ENCODE results near the gene MST1R.
"Not testable (repeated sequence)": the region's sequence is repeated elsewhere in the genome, so short reads cannot be mapped to it uniquely, and the experiment has no call there.

The MST1R gene

DNA sequence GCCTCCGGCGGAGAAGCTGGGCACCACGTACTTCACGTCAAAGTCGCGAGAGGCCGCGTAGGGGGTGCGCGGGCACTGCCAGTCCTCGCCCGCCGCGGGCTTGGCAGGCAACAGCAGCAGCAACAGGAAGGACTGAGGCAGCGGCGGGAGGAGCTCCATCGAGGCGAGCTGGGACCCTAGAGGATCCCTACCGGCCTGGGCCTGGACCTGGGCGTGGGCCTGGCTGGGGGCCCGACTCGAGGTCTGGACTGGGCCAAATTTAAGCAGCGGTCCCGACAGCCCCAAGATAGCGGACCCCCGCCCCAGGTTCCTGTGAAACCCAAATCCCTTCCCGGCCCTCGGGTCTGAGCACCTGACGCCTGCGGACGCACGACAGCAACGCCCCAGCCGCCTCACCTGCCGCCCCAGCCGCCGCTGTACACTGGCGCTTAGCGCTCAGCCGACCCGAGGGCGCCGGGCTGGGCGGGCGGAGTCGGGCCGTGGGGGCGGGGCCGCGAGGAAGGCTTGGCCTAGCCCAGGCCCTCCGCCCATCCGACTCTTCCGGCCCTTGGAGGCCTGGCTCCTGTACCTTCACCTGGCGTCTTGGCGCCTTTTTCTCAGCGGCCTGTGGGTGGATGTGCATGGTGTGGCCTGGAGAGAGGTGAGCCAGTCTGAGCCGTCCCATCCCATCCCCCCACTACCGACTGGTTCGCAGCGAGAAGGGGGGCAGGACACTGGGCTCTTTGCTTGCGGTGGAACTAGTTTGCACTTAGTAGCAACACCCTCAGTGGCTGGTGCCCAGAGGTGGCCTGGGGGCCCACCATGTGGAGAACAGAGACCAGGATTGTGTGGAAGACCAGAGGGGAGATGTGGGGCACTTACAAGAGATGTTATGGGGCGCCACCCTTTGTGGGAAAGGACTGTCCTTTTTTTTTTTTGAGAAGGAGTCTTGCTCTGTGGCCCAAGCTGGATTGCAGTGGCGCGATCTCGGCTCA, at the start of gene MST1R:
Gene MST1R, minus strand, starts transcription at position 423 of the 974 bp plus-strand sequence. Its CDS starts 264 bp downstream, at position 159.
- DNase-seq (ENCODE audit: low read depth), result peak; percentile 88

DNA sequence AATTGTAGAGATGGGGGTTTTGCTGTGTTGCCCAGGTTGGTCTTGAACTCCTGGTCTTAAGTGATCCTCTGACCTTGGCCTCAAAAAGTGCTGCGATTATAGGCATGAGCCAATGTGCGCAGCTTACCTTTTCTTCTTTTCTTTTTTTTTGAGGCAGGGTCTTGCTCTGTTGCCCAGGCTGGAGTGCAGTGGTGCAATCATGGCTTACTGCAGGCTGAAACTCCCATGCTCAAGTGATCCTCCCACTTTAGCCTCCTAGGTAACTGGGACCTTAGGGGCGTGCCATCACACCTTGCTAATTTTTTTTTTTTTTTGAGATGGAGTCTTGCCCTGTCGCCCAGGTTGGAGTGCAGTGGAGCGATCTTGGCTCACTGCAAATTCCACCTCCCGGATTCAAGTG, 49.3 kb upstream of the MST1R start:
- no peak for DNase-seq (ENCODE audit: low read depth)

DNA sequence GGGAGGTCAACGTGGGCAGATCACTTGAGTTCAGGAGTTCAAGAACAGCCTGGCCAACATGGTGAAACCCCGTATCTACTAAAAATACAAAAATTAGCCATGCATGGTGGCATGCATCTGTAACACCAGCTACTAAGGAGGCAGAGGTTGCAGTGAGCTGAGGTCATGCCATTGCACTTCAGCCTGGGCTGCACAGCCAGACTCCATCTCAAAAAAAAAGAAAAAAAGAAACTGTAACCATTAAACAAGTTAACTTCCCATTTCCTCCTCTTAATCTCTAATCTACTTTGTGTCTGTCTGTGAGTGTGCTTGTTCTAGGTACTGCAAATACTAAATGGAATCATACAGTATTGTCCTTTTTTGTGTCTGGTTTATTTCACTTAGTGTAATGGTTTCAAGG, 39.0 kb upstream of the MST1R start:
- DNase-seq (ENCODE audit: low read depth), result no peak

DNA sequence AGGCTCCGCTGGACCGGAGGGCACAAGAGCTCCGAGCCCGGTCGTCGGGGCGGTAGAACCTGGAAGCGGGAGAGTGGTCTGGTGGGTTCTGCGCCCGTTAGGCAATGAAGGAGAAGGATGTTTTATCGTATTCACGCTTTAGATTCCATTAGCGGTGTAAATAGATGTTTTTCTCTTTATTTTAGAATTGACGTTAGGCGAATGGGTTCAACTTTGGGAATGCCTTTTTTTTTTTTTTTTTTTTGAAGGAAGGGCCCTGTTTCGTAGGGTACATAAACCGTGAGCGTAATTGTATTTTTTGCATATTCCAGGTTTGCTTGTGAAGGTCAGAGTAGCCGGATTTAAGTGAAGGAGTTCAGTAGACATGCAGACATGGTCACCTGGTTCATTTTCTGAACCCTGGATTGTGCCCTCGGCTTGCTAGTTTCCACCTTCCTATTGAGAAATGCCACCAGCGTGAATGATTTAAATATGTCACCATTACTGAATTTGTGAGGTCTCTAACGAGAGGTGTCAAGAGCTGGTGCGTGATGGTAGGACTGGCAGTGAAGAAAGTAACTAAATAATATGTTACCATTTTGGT, 37.1 kb upstream of the MST1R start:
- DNase-seq (ENCODE audit: low read depth), result no peak

- DNase-seq (ENCODE audit: low read depth), result peak; percentile 94
These were observed 36.4 kb upstream of the MST1R start, which contains the start of gene RBM6 for GRCh38 chr3:49939858-49940666. Gene RBM6 (plus strand): TSS chr3:49940150. CDS start chr3:49962642, 22,492 bp downstream.

- no peak for DNase-seq (ENCODE audit: low read depth)
These were observed 33.4 kb upstream of the MST1R start for GRCh38 chr3:49937090-49937489.

GRCh38 chr3:49932281-49932680, 28.6 kb upstream of the MST1R start:
- DNase-seq (ENCODE audit: low read depth), result not testable (repeated sequence)

GRCh38 chr3:49930922-49931321, 27.2 kb upstream of the MST1R start:
- DNase-seq (ENCODE audit: low read depth), result no peak

- no peak for DNase-seq (ENCODE audit: low read depth)
These were observed 26.6 kb upstream of the MST1R start for GRCh38 chr3:49930168-49930690.

DNA sequence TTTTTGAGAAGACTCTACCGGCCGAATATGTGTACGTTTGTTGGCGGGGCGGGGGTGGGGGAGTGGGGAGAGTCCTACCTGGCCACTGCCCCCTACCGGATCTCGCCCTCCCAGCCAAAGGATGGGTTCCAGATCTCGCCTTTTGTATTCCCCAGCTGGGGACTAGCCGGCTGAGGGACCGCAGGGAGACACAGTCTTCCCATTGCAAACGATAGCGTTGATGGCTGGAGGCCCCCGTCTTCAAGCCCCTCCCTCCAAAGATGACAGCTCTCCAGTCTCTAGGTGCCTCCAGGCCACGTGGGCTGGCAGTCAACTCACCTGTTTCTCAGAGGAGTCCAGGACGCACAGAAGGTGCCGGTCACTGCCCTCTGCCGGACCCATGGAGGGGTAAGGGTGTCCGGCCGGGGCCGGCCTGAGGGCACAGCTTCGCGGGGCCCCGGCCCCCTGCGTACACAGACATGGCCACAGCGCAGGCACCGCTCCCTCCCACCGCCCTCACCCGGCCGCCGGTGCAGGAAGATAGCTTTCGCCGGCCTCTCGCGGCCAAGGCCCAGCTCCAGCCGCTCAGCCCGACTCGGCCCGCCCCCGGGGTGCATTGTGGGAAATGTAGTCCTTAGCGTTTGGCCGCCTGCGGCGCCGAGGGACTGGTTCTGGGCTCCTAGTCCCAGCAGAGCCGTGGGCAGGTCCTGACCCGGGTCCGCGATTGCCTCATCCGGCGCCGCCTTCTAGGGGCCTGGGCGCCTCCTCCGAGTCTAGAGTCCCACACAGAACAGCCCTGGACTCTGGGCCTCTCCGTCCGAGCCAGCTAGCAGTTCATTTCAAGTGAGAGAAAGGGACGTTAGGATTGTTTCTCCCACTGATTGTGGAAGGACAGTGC, 25.9 kb upstream of the MST1R start, which contains the start of gene MON1A:
Gene MON1A, minus strand, starts transcription at position 521 of the 877 bp plus-strand sequence. CDS start 16,465 bp downstream, outside the sequence.
- DNase-seq (ENCODE audit: low read depth), result peak; percentile 86

- DNase-seq (ENCODE audit: low read depth), result no peak
These were observed 24.9 kb upstream of the MST1R start for GRCh38 chr3:49928481-49929017.

DNA sequence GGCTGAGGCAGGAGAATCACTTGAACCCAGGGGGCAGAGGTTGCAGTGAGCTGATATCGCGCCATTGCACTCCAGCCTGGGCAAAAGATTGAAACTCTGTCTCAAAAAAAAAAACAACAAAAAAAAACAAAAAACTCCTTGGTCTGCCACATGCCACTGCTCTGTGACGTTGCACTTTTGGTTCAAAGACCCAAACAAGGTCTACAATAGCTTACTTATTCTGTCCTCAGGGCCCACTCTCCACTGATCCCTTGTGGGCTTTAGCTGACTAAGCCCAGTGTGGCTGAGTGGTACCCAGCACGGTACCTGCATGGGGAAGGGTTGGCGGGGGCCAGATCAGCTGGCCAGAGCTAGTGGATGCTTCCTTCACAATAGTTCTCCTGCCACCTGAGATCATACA, 24.1 kb upstream of the MST1R start:
- no peak for DNase-seq (ENCODE audit: low read depth)

GRCh38 chr3:49926117-49926728, 22.6 kb upstream of the MST1R start:
- DNase-seq (ENCODE audit: low read depth), result no peak

- no peak for DNase-seq (ENCODE audit: low read depth)
These were observed 21.8 kb upstream of the MST1R start for GRCh38 chr3:49925485-49925884.

DNA sequence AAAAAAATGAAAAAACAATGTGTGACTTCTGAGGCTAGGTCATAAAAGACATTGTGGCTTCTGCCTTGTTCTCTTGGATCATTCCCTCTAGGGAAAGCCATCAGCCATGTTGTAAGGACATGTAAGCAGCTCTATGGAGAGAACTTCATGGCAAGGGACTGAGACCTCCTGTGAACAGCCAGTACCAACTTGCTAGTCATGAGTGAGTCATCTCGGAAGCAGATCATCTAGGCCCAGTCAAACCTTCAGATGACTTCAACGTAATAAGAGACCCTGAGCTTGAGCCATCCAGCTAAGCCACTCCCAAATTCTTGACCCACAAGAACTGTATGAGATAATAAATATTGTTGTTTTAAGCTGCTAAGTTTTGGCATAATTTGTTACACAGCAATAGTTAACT, 21.0 kb upstream of the MST1R start:
- no peak for DNase-seq (ENCODE audit: low read depth)

DNA sequence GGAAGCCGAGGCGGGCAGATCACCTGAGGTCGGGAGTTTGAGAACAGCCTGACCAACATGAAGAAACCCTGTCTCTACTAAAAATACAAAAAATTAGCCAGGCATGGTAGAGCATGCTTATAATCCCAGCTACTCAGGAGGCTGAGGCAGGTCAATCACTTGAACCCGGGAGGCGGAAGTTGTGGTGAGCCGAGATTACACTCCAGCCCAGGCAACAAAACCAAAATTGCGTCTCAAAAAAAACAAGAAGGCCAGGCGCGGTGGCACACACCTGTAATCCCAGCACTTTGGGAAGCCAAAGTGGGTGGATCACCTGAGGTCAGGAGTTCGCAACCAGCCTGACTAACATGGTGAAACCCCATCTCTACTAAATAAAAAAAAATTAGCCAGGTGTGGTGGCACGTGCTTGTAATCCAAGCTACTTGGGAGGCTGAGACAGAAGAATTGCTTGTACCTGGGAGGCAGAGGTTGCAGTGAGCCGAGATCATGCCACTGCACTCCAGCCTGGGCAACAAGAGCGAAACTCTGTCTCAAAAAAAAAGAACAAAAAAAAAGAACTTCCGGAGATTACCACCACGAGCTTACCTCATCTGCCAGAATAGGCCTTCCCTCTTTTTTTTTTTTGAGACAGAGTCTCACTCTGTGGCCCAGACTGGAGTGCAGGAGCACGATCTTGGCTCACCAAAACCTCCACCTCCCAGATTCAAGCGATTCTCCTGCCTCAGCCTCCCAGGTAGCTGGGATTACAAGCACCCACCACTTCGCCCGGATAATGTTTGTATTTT, 14.3 kb upstream of the MST1R start:
- DNase-seq (ENCODE audit: low read depth), result not testable (repeated sequence)

GRCh38 chr3:49916686-49917085, 13.0 kb upstream of the MST1R start:
- DNase-seq (ENCODE audit: low read depth), result no peak

DNA sequence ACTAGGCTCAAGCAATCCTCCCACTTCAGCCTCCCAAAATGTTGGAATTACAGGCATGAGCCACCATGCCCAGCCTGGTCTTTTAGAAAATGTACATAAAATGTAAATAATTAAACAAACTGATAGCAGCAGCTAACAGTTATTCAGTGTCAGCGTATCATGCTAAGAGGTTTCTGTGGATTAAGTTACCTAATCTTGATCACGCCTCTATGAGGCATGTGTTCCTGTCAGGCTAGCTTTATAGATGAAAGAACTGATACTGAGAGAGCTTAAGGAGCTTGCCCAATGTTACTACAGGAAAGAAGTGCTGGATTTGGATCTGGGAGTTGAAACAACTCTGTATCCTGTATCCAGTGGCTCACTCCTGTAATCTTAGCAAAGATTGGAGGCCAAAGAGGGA, 11.2 kb upstream of the MST1R start:
- no peak for DNase-seq (ENCODE audit: low read depth)

DNA sequence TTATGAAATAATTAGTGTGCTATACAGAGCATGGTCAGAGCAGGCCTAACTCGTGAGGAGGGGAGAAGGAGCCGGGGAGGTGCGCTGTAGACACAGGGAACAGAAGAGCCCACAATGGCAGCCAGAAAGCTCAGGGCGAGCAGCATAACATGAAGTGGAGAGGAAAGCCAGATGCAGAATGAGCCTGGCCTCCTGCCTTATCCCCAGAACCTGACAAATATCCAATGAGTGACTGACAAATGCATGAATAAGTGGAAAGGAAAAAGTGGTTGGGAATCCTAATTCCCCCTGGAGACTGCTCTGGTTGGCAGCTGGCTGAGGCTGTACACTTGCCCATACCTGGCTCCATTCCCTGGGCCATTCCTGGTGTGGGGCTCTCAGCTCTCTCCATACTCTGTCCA, 9.2 kb upstream of the MST1R start:
- no peak for DNase-seq (ENCODE audit: low read depth)
